ENCODE measurements around the gene E2F1.

The E2F1 gene

GRCh38 chr20:33660685-33661058 is 25.5 kb downstream of the E2F1 start:
- Histone ChIP-seq H3K4me3 (ENCODE audit: low read depth, low read length) (no peak overlapping the region), H3K79me2 (no peaks in the 10 kb centered on the region), H3K9ac (no peak overlapping the region), H3K27me3 (ENCODE audit: control insufficient read depth, insufficient read depth, low read length) (no peaks in the 10 kb centered on the region), H3K9me3 (ENCODE audit: control insufficient read depth, low read length) (no peaks in the 10 kb centered on the region), H3K27ac (no peak overlapping the region), H3K4me2 (ENCODE audit: low read length) (no peak overlapping the region), H3K4me1 (peaks cover 11% of the 10 kb centered on the region), H3K36me3 (ENCODE audit: control insufficient read depth, insufficient read depth, low read length) (no peaks in the 10 kb centered on the region), H2AFZ (no peak overlapping the region)
- no peak for TF ChIP-seq CTCF (IDR thresholded peaks at IDR 0.05)

GRCh38 chr20:33660035-33660684 is 26.0 kb downstream of the E2F1 start:
- Histone ChIP-seq H3K9ac (no peak overlapping the region), H3K27me3 (ENCODE audit: control insufficient read depth, insufficient read depth, low read length) (no peaks in the 10 kb centered on the region), H3K9me3 (ENCODE audit: control insufficient read depth, low read length) (no peaks in the 10 kb centered on the region), H3K4me1 (peaks cover 11% of the 10 kb centered on the region), H3K27ac (no peak overlapping the region), H3K4me3 (ENCODE audit: low read depth, low read length) (no peak overlapping the region), H3K4me2 (ENCODE audit: low read length) (no peak overlapping the region), H2AFZ (no peak overlapping the region), H3K36me3 (ENCODE audit: control insufficient read depth, insufficient read depth, low read length) (no peaks in the 10 kb centered on the region), H3K79me2 (no peaks in the 10 kb centered on the region)
- no peak for TF ChIP-seq CTCF (IDR thresholded peaks at IDR 0.05)

GRCh38 chr20:33659341-33660034 is 26.7 kb downstream of the E2F1 start:
- Histone ChIP-seq H3K36me3 (ENCODE audit: control insufficient read depth, insufficient read depth, low read length) (no peaks in the 10 kb centered on the region), H2AFZ (no peak overlapping the region), H3K4me2 (ENCODE audit: low read length) (no peak overlapping the region), H3K9ac (no peak overlapping the region), H3K27ac (no peak overlapping the region), H3K79me2 (no peaks in the 10 kb centered on the region), H3K9me3 (ENCODE audit: control insufficient read depth, low read length) (no peaks in the 10 kb centered on the region), H3K4me3 (ENCODE audit: low read depth, low read length) (no peak overlapping the region), H3K4me1 (peaks cover 7% of the 10 kb centered on the region), H3K27me3 (ENCODE audit: control insufficient read depth, insufficient read depth, low read length) (no peaks in the 10 kb centered on the region)
- no peak for TF ChIP-seq CTCF (IDR thresholded peaks at IDR 0.05)

GRCh38 chr20:33658929-33659328 is 27.3 kb downstream of the E2F1 start:
- H3K4me1 ChIP-seq = peaks cover 10% of the 10 kb centered on the region
- no peak for TF ChIP-seq CTCF (IDR thresholded peaks at IDR 0.05)
- H3K27ac ChIP-seq = no peak overlapping the region
- no peak overlapping the region for H3K4me2 ChIP-seq (ENCODE audit: low read length)
- no peaks in the 10 kb centered on the region for H3K9me3 ChIP-seq (ENCODE audit: control insufficient read depth, low read length)
- no peak overlapping the region for H3K4me3 ChIP-seq (ENCODE audit: low read depth, low read length)
- no peaks in the 10 kb centered on the region for H3K36me3 ChIP-seq (ENCODE audit: control insufficient read depth, insufficient read depth, low read length)
- no peak overlapping the region for H2AFZ ChIP-seq
- no peaks in the 10 kb centered on the region for H3K27me3 ChIP-seq (ENCODE audit: control insufficient read depth, insufficient read depth, low read length)
- no peaks in the 10 kb centered on the region for H3K79me2 ChIP-seq
- H3K9ac ChIP-seq = no peak overlapping the region

- Histone ChIP-seq H3K36me3 (ENCODE audit: control insufficient read depth, insufficient read depth, low read length) (no peaks in the 10 kb centered on the region), H3K4me2 (ENCODE audit: low read length) (no peak overlapping the region), H3K9ac (no peak overlapping the region), H3K27ac (no peak overlapping the region), H3K4me3 (ENCODE audit: low read depth, low read length) (no peak overlapping the region), H3K79me2 (no peaks in the 10 kb centered on the region), H3K9me3 (ENCODE audit: control insufficient read depth, low read length) (no peaks in the 10 kb centered on the region), H2AFZ (no peak overlapping the region), H3K27me3 (ENCODE audit: control insufficient read depth, insufficient read depth, low read length) (no peaks in the 10 kb centered on the region), H3K4me1 (peaks cover 14% of the 10 kb centered on the region)
- TF ChIP-seq CTCF (IDR thresholded peaks at IDR 0.05) = no peak
These were observed 27.7 kb downstream of the E2F1 start for GRCh38 chr20:33658510-33658909.
